A204.1 (cell line): ENCODE measurements around the gene QPRT.
"Not testable (repeated sequence)": the region's sequence is repeated elsewhere in the genome, so short reads cannot be mapped to it uniquely, and the experiment has no call there.

Source experiments
- FAIRE-seq: peaks from 2 replicates; lab custom pipeline; 2012; peaks lifted over from hg19 to GRCh38; lab: Jason Lieb, UNC

Gene QPRT

GRCh38 chr16:29694384-29695195, 15.6 kb downstream of the QPRT start:
- no peak for FAIRE-seq

- FAIRE-seq, result not testable (repeated sequence)
These were observed 16.7 kb downstream of the QPRT start for GRCh38 chr16:29695675-29696074.

GRCh38 chr16:29696881-29697331, 17.9 kb downstream of the QPRT start:
- no peak for FAIRE-seq

GRCh38 chr16:29697391-29697790, 18.4 kb downstream of the QPRT start:
- FAIRE-seq, result no peak

- FAIRE-seq, result no peak
These were observed 19.1 kb downstream of the QPRT start for GRCh38 chr16:29698042-29698441.

GRCh38 chr16:29698484-29699323, 19.7 kb downstream of the QPRT start:
- FAIRE-seq, result no peak

- no peak for FAIRE-seq
These were observed 20.6 kb downstream of the QPRT start for GRCh38 chr16:29699324-29700219.

GRCh38 chr16:29700253-29700987, 21.4 kb downstream of the QPRT start:
- FAIRE-seq, result peak; percentile 56

GRCh38 chr16:29701214-29701555, 22.2 kb downstream of the QPRT start:
- no peak for FAIRE-seq

GRCh38 chr16:29702269-29702668, 23.3 kb downstream of the QPRT start:
- FAIRE-seq, result no peak

GRCh38 chr16:29705030-29705429, 26.1 kb downstream of the QPRT start:
- no peak for FAIRE-seq

- not testable (repeated sequence) for FAIRE-seq
These were observed 28.2 kb downstream of the QPRT start for GRCh38 chr16:29707160-29707559.

GRCh38 chr16:29708917-29709600, 30.1 kb downstream of the QPRT start:
- no peak for FAIRE-seq

- FAIRE-seq, result not testable (repeated sequence)
These were observed 30.7 kb downstream of the QPRT start for GRCh38 chr16:29709657-29710056.

- no peak for FAIRE-seq
These were observed 31.5 kb downstream of the QPRT start for GRCh38 chr16:29710227-29711219.

- no peak for FAIRE-seq
These were observed 33.8 kb downstream of the QPRT start for GRCh38 chr16:29712809-29713208.

- FAIRE-seq, result no peak
These were observed 35.4 kb downstream of the QPRT start for GRCh38 chr16:29714396-29714795.

GRCh38 chr16:29714972-29715371, 36.0 kb downstream of the QPRT start:
- FAIRE-seq, result no peak

- FAIRE-seq, result no peak
These were observed 38.1 kb downstream of the QPRT start for GRCh38 chr16:29717113-29717512.

- no peak for FAIRE-seq
These were observed 40.1 kb downstream of the QPRT start for GRCh38 chr16:29719063-29719462.
